ENCODE data around the gene TOB2.

GRCh38 chr22:41491374-41492100 lies 44.9 kb upstream of the TOB2 start:
- no peak for TF ChIP-seq POLR2A (IDR thresholded peaks at IDR 0.05)
- no peak for TF ChIP-seq CTCF (IDR thresholded peaks at IDR 0.05)

Data from testis (tissue), 2 donors.